Measurements from ENCODE around the gene CPED1. TPM values are rescaled to one million over a fixed set of nuclear protein-coding genes. Genes with fewer than 3 reads are reported as not detected.

The CPED1 gene
- total RNA-seq, 1 donor from 2014 or later, result 38.6 TPM

DNA sequence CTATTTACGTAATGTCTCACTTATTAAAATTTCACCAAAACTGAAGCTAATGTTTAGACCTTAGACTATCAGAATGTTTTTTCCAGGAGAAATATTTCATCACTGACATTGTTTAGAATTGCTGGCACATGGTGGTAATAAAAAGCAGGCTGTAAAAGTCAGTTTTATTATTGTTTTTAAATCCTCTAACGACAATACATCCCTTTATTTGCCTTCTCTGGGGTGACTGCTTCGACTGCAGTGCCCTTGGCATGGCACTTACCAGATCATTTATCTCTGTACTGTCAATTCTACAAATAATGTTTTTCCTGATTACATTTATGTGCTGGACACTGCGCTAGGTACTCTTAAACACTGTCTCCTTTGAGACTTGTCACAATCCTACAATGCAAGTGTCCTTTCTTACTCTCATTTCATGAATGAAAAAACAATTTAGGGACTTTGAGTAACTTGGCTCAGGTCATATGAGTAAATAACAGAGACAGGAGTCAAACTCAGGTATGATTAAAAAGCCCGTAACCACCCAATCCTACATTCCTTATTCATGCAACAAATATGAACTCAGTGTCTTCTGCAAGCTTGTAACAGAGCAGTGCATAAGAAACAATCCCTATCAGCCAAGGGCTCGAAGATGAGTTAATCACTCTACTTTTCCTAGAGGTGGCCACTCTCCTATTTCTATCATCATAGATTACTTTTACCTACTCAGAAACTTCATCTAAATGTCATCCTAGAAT, 43.5 kb upstream of the CPED1 start:
- Histone ChIP-seq H3K4me3 (no peak overlapping the region), H3K9me3 (no peaks in the 10 kb centered on the region), H3K27ac (no peak overlapping the region), H3K4me1 (peaks cover 9% of the 10 kb centered on the region), H3K36me3 (no peaks in the 10 kb centered on the region), H3K27me3 (ENCODE audit: low read depth) (no peaks in the 10 kb centered on the region)
- intact Hi-C loops (cut with DNase I), result loop anchor here (10.0 kb wide), 1 partner anchor 140 kb away; no protein-coding TSS in a partner anchor
- ATAC-seq (no peak), DNase-seq (no peak)
- TF ChIP-seq, protein P1, sequence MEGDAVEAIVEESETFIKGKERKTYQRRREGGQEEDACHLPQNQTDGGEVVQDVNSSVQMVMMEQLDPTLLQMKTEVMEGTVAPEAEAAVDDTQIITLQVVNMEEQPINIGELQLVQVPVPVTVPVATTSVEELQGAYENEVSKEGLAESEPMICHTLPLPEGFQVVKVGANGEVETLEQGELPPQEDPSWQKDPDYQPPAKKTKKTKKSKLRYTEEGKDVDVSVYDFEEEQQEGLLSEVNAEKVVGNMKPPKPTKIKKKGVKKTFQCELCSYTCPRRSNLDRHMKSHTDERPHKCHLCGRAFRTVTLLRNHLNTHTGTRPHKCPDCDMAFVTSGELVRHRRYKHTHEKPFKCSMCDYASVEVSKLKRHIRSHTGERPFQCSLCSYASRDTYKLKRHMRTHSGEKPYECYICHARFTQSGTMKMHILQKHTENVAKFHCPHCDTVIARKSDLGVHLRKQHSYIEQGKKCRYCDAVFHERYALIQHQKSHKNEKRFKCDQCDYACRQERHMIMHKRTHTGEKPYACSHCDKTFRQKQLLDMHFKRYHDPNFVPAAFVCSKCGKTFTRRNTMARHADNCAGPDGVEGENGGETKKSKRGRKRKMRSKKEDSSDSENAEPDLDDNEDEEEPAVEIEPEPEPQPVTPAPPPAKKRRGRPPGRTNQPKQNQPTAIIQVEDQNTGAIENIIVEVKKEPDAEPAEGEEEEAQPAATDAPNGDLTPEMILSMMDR (IDR thresholded peaks at IDR 0.05), result no peak

DNA sequence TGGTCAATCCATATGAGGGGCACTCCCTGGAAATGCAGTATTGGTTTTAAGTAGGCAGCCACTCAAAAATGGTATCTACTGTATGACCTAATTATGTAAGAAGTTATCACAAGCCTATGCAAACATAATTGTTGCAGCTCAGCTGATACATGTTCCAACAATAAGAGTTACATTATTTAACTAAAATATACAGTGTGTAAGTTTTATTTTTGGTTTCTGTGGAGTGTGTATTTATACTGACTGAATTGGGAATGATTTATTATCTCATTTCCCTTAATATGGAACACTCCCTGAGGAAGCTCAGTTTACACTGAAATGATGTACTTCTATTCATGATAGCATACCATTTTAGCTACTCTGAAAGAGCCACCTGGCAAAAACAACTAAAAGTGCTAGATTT, 40.5 kb upstream of the CPED1 start:
- H3K4me1 ChIP-seq, result peaks cover 22% of the 10 kb centered on the region
- TF ChIP-seq, protein P1 (IDR thresholded peaks at IDR 0.05), result no peak
- ATAC-seq (no peak), DNase-seq (no peak)
- no peak overlapping the region for H3K27ac ChIP-seq
- intact Hi-C loops (cut with DNase I), result loop anchor here (10.0 kb wide), 1 partner anchor 143 kb away; no protein-coding TSS in a partner anchor
- H3K36me3 ChIP-seq, result no peaks in the 10 kb centered on the region
- H3K9me3 ChIP-seq, result no peaks in the 10 kb centered on the region
- H3K27me3 ChIP-seq (ENCODE audit: low read depth), result no peaks in the 10 kb centered on the region
- H3K4me3 ChIP-seq, result no peak overlapping the region

GRCh38 chr7:120949393-120949911, 39.1 kb upstream of the CPED1 start:
- Histone ChIP-seq H3K27me3 (ENCODE audit: low read depth) (no peaks in the 10 kb centered on the region), H3K4me1 (peaks cover 23% of the 10 kb centered on the region), H3K27ac (no peak overlapping the region), H3K9me3 (no peaks in the 10 kb centered on the region), H3K36me3 (peaks cover 15% of the 10 kb centered on the region), H3K4me3 (peak overlapping the region; percentile 79)
- DNase-seq (no peak), ATAC-seq (no peak)
- TF ChIP-seq, protein P1 (IDR thresholded peaks at IDR 0.05), result no peak
- intact Hi-C loops (cut with DNase I), result loop anchor here (10.0 kb wide), 1 partner anchor 145 kb away; no protein-coding TSS in a partner anchor

DNA sequence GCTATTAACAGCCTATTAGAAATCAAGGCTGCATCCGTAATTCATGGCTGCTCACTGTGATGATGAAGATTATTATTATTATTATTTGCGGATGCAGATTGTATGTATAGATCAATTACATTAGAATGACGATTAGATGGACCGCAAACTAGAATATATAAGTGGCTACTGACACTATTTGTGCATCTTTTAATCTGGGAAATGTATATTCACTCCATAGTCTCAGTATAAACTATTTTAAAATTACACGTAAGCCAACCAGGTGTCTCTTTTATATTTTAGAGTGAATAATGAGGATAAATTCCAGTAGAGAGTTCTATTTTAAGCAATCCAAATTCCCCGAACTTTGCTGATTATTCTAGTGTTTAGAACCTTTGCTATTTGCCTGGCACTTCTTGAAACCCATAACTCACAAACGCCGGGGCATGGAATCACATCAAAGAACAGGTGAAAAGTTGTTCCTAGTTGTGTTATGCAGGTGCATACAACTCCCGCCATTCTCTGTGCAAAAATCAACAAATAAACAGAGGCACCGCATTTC, 38.4 kb upstream of the CPED1 start:
- peaks cover 23% of the 10 kb centered on the region for H3K4me1 ChIP-seq
- intact Hi-C loops (cut with DNase I), result loop anchor here (10.0 kb wide), 1 partner anchor 145 kb away; no protein-coding TSS in a partner anchor
- ATAC-seq (no peak), DNase-seq (no peak)
- H3K36me3 ChIP-seq, result peaks cover 21% of the 10 kb centered on the region
- H3K4me3 ChIP-seq, result peak overlapping the region; percentile 79
- H3K27ac ChIP-seq, result peak overlapping the region; percentile 95
- H3K27me3 ChIP-seq (ENCODE audit: low read depth), result no peaks in the 10 kb centered on the region
- H3K9me3 ChIP-seq, result no peaks in the 10 kb centered on the region
- TF ChIP-seq, protein P1 (IDR thresholded peaks at IDR 0.05), result no peak

DNA sequence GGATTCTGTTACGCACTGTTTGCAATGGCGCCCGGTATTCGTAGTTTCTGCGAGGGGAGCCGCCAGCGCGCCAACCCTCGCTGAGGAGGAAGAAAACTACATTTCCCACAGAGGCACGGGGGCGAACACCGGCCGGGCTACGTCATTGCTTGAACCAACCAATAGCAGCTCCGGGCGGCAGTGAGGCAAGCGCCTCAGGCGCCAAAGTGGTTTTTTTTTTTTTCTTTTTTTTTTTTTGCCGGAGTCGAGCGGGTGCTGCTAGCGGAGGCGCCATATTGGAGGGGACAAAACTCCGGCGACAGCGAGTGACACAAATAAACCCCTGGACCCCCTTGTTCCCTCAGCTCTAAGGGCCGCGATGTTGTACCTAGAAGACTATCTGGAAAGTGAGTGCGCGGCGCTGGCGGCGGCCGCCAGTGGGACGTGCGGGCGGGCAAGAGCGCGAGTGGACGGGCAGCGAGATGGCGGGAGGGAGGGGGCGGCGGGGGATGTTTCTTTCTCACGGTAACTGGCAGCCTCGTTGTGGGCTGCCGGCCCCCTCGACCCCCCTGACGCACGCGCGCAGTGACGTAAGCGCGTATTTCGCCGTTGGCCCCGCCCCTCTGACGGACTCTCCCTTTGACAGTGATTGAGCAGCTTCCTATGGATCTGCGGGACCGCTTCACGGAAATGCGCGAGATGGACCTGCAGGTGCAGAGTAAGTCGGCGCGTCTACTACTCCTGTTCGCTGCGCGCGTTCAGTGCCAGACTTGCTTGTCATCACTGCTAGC, 37.8 kb upstream of the CPED1 start, which contains the start of gene ING3:
Gene ING3 (plus strand): TSS at position 239 of the 770 bp plus-strand sequence. CDS start 120 bp downstream, at position 359.
- peak; percentile 99 for ATAC-seq
- intact Hi-C loops (cut with DNase I), result no loop called here
- Histone ChIP-seq H3K4me3 (peak within 1 kb of the TSS; percentile 79), H3K27me3 (ENCODE audit: low read depth) (no peaks in the 10 kb centered on the region), H3K36me3 (peaks cover 27% of the 10 kb centered on the region), H3K4me1 (peaks cover 23% of the 10 kb centered on the region), H3K27ac (peak within 1 kb of the TSS; percentile 95), H3K9me3 (no peaks in the 10 kb centered on the region)
- TF ChIP-seq, protein P1 (IDR thresholded peaks at IDR 0.05), result no peak
- peak; percentile 97 for DNase-seq
